ACHN (cell line): ENCODE data around the gene TMEM8B.
"Not testable (repeated sequence)": the region's sequence is repeated elsewhere in the genome, so short reads cannot be mapped to it uniquely, and the experiment has no call there.

Experiments used
- DNase-seq: peaks from one replicate; pipeline ENCODE4 v3.0.0-alpha.2; 2015
- in situ Hi-C: cut with HindIII; loops from 2 replicates; pipeline ENCODE4 v1.10.0; 2017; ENCODE audit warnings: low sequenced_read_pairs, low pct_ligation_motif_present, low pct_unique_long_range_greater_than_20kb

Gene TMEM8B

GRCh38 chr9:35913429-35913828, 84.4 kb downstream of the TMEM8B start:
- in situ Hi-C loops, DNase-seq: not testable (repeated sequence)

GRCh38 chr9:35914301-35914807, 85.3 kb downstream of the TMEM8B start:
- in situ Hi-C loops, result no loop called here
- DNase-seq, result no peak
